ENCODE results near the gene BLOC1S4.
"Not testable (repeated sequence)": the region's sequence is repeated elsewhere in the genome, so short reads cannot be mapped to it uniquely, and the experiment has no call there.

Gene BLOC1S4, protein sequence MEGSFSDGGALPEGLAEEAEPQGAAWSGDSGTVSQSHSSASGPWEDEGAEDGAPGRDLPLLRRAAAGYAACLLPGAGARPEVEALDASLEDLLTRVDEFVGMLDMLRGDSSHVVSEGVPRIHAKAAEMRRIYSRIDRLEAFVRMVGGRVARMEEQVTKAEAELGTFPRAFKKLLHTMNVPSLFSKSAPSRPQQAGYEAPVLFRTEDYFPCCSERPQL

GRCh38 chr4:6716018-6716911 is at the start of gene BLOC1S4:
Gene BLOC1S4 (plus strand): TSS chr4:6716174. CDS start chr4:6716210, 36 bp downstream.
- peak; percentile 90 for DNase-seq

DNA sequence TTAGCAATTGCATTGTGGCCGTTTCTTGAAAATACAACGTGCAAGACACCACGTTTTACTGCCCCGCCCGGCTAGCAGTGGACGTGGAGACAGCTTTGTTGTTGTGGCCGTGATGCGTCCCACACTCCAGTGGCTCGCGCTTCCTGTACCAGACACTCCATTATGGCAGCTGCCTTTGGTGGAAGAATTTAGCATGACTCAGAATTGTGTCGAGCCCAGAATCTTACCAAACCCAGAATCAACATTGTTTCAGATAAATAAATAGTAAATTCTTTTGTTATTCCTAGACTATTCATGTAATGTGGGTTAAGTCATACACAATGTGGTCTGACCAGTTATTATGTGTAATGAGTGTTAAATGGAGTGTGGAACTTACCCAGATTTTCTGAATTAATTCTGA is 47.6 kb upstream of the BLOC1S4 start:
- DNase-seq: no peak

DNA sequence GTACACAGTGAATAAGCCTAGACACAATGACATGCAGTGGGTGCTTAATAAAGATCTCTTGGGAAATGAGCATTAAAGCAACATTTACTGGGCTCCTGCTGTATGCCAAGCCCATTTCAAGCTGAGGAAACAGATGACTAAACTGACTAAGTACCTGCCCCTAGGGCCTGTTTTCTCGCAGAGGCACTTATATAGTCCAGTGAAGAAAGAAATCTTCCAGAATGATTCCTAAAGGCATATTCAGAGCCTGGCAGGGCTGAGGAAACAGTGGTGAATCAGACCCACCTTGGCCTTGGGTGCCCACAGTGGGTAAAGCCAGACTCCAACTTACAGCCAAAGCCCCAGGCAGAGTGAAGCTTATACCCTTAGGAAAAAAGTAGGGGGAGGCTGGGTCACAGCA is 44.3 kb upstream of the BLOC1S4 start:
- DNase-seq: no peak

- no peak for DNase-seq
Observed at GRCh38 chr4:6672131-6672530, 43.8 kb upstream of the BLOC1S4 start.

DNA sequence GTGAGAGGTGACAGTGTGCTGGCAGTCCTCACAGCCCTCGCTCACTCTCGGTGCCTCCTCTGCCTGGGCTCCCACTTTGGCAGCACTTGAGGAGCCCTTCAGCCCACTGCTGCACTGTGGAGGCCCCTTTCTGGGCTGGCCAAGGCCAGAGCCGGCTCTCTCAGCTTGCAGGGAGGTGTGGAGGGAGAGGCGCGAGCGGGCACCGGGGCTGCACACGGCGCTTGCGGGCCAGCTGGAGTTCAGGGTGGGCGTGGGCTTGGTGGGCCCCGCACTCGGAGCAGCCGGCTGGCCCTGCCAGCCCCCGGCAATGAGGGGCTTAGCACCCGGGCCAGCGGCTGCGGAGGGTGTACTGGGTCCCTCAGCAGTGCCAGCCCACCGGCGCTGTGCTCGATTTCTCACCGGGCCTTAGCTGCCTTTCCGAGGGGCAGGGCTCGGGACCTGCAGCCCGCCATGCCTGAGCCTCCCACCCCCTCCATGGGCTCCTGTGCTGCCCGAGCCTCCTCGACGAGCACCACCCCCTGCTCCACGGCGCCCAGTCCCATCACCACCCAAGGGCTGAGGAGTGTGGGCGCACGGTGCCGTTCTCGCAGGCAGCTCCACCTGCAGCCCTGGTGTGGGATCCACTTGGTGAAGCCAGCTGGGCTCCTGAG is 43.3 kb upstream of the BLOC1S4 start:
- DNase-seq: not testable (repeated sequence)

DNA sequence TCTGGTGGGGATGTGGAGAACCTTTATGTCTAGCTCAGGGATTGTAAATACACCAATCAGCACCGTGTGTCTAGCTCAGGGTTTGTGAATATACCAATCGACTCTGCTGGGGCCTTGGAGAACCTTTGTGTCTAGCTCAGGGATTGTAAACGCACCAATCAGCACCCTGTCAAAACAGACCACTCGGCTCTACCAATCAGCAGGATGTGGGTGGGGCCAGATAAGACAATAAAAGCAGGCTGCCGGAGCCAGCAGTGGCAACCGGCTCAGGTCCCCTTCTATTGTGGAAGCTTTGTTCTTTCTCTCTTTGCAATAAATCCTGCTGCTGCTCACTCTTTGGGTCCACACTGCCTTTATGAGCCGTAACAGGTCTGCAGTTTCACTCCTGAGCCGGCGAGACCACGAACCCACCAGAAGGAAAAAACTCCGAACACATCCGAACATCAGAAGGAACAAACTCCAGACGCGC is 42.7 kb upstream of the BLOC1S4 start:
- DNase-seq: not testable (repeated sequence)

DNA sequence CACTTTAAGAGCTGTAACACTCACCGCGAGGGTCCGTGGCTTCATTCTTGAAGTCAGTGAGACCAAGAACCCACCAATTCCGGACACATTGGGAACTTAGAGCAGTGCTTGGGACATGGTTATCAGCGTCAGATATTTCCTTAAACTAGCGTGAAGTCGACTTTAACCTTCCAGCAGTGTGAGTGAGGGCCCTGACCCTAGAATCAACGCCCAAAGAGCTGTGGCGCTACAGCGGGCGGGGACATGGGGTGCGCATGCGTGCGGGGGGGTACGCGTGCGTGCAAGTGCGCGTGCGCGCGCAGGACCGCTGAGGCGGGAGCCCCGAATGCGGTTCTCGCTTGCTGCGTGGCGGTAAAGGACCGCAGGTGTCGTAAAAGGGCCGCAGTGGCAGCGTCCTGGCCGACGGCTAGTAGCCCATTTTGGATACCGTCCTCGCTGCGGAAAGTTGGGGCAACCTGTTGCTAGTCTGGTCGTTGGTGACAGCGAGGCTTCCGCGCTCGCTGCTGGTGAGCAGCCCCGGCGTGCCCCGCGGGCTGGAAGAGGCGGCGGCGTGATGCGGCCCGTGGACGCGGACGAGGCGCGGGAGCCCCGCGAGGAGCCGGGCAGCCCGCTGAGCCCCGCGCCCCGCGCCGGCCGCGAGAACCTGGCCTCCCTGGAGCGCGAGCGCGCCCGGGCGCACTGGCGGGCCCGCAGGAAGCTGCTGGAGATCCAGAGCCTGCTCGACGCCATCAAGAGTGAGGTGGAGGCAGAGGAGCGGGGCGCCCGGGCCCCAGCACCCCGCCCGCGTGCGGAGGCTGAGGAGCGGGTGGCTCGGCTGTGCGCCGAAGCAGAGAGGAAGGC is 42.1 kb upstream of the BLOC1S4 start:
- DNase-seq: peak; percentile 89

- DNase-seq: peak; percentile 65
Observed at GRCh38 chr4:6674500-6675149, 41.3 kb upstream of the BLOC1S4 start.

DNA sequence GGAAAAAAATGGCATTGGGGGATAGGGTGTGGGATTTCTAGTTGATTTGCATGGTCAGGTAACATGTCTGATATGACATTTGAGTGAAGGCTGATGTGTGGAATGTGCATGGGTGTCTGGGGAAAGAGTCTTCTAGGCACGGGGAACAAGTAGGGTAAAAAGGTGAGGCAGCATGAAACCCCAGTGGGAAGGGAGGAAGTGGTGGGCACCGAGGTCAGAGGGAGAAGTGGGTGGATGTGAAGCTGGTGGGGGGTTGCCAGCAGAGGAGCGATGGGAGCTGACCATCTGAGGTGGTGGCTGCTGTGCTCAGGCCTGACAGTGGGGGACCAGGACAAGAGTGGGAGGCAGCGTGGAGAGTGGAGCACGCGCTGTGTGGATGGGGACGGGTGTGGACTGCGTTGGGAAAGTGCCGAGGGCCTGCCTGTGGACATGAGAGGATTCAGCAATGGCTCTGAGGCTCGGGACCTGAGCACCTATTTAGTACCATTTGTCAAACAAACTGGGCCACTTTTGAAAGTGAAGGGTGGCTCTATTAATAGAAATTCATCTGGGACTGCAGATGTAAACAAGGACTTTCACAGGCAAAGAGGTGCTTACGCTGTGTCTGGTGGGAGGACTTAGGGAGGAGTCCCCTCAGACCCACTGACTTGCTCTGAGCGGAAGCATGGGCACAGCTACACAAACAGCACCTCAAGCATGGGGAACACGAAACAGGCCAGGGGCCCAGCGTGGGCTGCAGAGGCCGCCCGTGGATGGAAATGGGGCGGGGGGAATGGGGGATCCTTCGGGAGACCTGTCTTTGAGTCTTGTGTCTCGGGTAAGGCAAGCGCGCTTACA is 39.0 kb upstream of the BLOC1S4 start:
- DNase-seq: no peak

DNA sequence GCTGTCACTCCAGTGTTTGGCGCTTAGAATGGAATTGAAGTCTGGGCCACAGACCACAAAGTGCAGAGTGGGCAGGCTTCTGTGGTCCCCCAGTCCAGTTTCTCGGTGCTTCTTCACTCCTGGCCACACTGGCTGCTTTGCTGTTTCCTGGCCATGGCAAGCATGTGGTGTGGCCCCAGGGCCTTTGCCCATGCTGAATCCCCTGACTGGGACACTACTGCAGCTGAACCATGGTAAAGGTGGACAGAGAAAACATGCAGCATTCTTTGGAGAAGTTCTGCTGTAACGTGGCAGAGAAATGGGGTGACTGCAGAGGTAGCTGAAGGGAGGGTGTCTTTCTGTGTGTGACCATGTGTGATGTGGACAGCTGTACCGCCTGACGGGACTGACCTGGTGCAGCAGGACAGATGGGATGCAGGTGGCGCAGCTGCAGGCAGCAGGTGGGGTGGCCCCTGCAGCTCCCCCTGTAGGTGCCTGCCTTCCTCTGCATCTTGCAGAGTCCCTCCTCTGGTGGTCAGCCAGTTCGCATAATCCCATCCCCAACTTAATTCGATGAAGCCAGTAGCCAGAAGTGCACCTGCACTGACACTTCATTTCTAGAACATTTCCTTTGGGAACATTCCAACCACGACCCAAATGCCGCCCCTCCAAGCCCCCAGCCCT is 35.5 kb upstream of the BLOC1S4 start:
- DNase-seq: no peak

DNA sequence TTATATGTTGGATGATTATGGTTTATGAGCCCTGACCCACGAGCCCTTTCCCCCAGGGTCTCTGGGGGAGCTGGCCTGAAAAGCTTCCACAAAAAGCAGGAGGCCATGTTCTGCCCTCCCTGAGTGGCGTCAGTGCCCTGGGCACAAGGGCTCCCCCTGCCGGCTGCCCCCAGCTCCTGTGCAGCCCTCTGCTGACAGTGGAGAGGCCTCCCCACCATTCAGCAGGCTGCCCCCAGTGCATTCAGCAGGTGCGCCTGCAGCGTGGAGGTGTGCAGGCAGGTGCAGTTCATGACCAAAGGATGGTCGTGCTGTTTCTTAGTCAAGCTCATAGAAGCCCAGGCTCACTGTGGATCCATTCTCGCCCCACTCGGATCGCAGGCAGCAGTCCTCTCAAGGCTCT is 34.8 kb upstream of the BLOC1S4 start:
- no peak for DNase-seq

GRCh38 chr4:6682862-6683590 is 32.9 kb upstream of the BLOC1S4 start:
- DNase-seq: no peak

DNA sequence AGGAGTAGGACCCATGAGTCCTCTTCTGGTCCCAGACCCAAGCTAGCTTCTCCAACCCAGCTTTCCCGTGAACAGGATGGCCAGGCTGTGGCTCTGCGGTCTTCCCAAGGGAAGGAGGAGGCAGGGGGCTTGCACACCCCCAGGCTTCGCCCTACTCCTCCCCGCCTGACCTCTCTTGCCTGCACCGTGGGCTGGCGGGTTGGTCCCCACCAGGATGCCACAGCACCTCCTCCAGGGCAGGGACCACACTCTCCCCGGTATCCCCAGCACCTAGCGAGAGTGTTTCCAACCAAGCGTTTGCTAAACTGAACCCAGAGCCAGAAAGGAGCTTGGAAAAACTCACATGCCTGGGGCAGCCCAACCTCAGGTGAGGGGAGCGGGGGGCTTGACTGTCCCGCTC is 31.3 kb upstream of the BLOC1S4 start:
- DNase-seq: no peak

DNA sequence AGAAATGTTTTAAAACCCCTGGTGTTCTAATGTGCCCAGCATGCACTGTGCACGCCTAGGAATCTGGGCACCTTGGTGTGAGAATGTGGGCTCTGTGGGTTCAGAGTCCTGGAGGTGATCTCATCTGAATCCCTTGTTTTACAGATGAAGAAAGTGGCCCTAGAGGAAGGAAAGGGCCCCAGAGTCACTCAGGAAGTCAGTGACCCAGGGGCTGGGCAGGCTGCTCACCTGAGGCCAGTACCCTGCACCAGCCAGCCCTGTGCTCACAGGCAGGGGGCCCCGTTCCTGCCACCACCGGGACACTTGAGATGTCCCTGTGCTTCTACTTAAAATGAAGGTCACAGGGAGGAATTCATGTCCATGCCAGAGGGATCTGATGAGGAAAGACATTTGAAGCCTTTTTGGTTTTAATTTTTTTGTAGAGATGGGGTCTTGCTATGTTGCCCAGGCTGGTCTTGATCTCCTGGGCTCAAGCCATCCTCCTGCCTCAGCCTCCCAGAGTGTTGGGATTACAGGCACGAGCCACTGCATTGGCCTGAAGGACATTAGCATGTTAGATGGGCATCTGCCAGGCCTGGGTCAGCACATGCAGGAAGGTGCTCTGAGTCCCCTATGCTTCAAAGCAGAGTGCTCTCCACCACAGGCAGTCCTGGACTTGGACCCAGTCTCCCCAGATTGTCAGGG is 29.7 kb upstream of the BLOC1S4 start:
- DNase-seq: no peak

DNA sequence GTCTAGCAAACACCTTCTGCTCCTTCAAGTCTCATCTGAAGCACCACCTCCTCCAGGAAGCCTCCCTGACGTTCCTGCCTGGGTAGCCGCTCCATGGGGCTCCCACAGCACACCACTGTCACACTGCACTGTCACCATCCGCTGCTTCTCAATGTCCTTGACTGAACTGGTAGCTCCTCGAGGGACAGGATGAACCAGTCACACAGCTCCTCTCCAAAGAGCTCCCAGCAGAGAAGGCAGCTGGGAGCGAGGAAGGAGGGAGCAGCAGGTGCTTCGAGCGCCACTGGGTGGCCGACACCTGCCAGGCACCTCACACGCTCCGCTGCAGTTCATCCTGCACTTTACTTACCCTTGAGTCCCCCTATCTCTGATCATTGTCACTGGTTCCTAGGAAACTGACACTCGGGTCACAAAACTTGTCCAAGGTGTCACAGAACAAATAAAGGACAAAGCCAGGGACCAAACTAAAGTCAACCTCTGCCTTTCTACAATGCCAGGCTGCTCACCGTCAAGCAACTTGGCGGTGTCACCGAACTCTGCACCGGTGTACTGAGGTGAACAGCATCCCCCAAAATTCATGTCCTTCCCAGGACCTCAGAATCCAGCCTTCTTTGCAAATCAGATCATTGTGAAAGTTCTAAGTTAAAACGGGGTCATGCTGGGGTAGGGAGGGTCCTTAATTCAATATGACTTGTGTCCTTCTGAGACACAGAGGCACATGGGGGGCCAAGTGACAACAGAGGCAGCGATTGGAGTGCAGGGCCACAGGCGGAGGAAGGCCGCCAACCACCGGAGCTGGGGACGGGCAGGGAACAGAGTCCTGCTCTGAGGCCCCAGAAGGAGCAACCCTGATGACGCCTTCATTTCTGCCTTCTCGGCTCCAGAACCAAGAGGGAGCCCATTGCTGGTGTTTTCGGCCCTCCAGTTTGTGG is 27.8 kb upstream of the BLOC1S4 start:
- peak; percentile 16 for DNase-seq

DNA sequence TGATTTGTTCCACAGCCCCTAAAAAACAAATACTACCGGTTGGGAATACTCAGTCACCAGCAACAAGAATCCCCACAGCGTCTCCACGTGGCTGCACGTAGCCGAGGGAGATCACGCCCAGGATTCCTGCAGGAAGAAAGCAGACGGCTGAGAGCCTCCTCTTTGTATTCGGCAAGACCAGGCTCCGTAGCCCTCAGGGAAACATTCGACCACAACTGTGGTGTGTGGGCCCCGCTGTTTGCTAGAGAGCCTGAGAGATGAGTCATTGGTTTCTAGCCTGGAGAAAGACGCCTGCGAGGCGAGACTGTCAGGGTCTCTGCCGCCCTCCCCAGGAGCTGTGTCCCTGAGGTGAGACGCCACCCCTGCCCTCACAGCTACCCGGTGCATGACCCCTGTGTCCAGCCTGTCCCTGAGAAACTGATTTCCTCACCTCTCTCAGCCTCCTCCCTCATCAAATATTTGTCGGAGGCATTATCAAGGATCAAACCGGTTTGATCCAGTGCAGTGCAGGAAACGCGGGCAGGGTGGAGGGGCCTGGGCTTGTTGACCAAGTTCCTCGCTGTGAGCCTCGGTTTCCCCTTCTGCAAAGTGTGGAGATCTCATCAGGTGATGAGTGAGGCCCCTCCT is 27.0 kb upstream of the BLOC1S4 start:
- DNase-seq: peak; percentile 69

DNA sequence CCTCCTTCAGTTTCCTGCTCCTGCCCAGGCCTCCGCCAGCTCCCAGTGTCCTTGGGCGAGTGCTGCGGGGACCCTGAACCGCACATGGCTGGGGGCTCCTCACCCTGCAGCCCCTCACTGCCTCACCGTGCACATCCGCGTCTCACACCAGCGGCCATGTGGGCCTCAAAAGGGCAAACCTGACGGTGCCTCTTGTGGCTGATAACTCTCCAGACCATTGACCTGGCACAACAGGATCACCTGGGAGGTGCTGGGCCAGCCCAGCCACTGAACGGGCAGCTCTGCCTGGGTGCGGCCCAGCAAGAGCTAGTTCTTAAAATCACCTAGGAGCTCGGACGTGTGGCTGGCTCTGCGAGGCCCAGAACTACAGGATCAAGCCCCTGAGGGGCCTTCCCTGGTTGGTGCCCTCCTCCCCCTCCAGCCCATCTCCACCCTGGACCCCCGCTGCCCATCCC is 26.4 kb upstream of the BLOC1S4 start:
- no peak for DNase-seq

GRCh38 chr4:6692379-6692778 is 23.6 kb upstream of the BLOC1S4 start:
- DNase-seq: no peak
